OCI-LY1 (cell line): Measurements from ENCODE around the gene RXFP1.

Source experiments
- H2AFZ ChIP-seq: fragments of 200-600 bp; sonication (generic), shearing (Covaris generic); 2 replicates; pipeline ENCODE4 v1.6.0; 2014; ENCODE audit warnings: antibody characterized with exemption, mild to moderate bottlenecking, low read length
- H3F3A ChIP-seq: fragments of 200-600 bp; sonication (generic), shearing (Covaris generic); 2 replicates; pipeline ENCODE4 v1.6.0; 2014; ENCODE audit warnings: mild to moderate bottlenecking, antibody characterized with exemption, low read length, moderate library complexity; ENCODE audit not compliant: insufficient read depth
- H3K27ac ChIP-seq: fragments of 200-600 bp; sonication (generic); 2 replicates; pipeline ENCODE4 v1.5.1; 2014; ENCODE audit warnings: low read length, mixed run types, mild to moderate bottlenecking, low read depth; ENCODE audit not compliant: poor library complexity, severe bottlenecking
- H3K27me3 ChIP-seq: fragments of 200-600 bp; sonication (generic); 2 replicates; pipeline ENCODE4 v1.6.0; 2014; ENCODE audit warnings: antibody characterized with exemption, mild to moderate bottlenecking, low read length, moderate library complexity; ENCODE audit not compliant: insufficient read depth
- H3K36me3 ChIP-seq: fragments of 200-600 bp; sonication (generic); 2 replicates; pipeline ENCODE4 v1.6.1; 2014; ENCODE audit warnings: mild to moderate bottlenecking, antibody characterized with exemption, low read length, moderate library complexity, mixed read lengths; ENCODE audit not compliant: insufficient read depth
- H3K4me1 ChIP-seq: fragments of 200-600 bp; sonication (generic); 2 replicates; pipeline ENCODE4 v1.5.1; 2014; ENCODE audit warnings: mild to moderate bottlenecking, low read length, moderate library complexity; ENCODE audit not compliant: insufficient read depth, severe bottlenecking
- H3K4me2 ChIP-seq: fragments of 200-600 bp; sonication (generic), shearing (Covaris generic); 2 replicates; pipeline ENCODE4 v1.6.1; 2014; ENCODE audit warnings: low read length
- H3K4me3 ChIP-seq: fragments of 200-600 bp; sonication (generic); 2 replicates; pipeline ENCODE4 v1.5.1; 2014; ENCODE audit warnings: low read length, low read depth, mild to moderate bottlenecking, mixed read lengths; ENCODE audit not compliant: poor library complexity, severe bottlenecking
- H3K79me2 ChIP-seq: fragments of 200-600 bp; shearing (Covaris generic); 2 replicates; pipeline ENCODE4 v1.6.1; 2016; ENCODE audit warnings: mixed run types, low read length, mixed read lengths; ENCODE audit not compliant: insufficient read depth
- H3K9ac ChIP-seq: fragments of 200-600 bp; sonication (generic), shearing (Covaris generic); 2 replicates; pipeline ENCODE4 v1.6.1; 2014; ENCODE audit warnings: mild to moderate bottlenecking, low read length, mixed read lengths
- H3K9me2 ChIP-seq: fragments of 200-600 bp; sonication (generic), shearing (Covaris generic); 2 replicates; pipeline ENCODE4 v1.6.1; 2014; ENCODE audit warnings: low read depth, mild to moderate bottlenecking, low read length, mixed read lengths
- H3K9me3 ChIP-seq: fragments of 200-600 bp; shearing (Covaris generic); 2 replicates; pipeline ENCODE4 v1.6.1; 2014; ENCODE audit warnings: low read length, mixed read lengths
- H4K20me1 ChIP-seq: fragments of 200-600 bp; sonication (generic), shearing (Covaris generic); 2 replicates; pipeline ENCODE4 v1.6.0; 2016; ENCODE audit warnings: mild to moderate bottlenecking, low read length; ENCODE audit not compliant: insufficient read depth
- EZH2 ChIP-seq: fragments of 200-600 bp; sonication (generic), shearing (Covaris generic); IDR thresholded peaks from 2 replicates; pipeline ENCODE4 v1.8.0; 2017; ENCODE audit warnings: borderline replicate concordance, mixed run types, mild to moderate bottlenecking, antibody characterized with exemption, low read length, moderate library complexity, mixed read lengths
- TF ChIP-seq, protein P1 (sequence below): fragments of 200-600 bp; sonication (generic), shearing (Covaris generic); IDR thresholded peaks from 2 replicates; pipeline ENCODE4 v1.5.1; 2017; ENCODE audit warnings: mild to moderate bottlenecking, antibody characterized with exemption, low read length, moderate library complexity, mixed read lengths

Gene RXFP1

DNA sequence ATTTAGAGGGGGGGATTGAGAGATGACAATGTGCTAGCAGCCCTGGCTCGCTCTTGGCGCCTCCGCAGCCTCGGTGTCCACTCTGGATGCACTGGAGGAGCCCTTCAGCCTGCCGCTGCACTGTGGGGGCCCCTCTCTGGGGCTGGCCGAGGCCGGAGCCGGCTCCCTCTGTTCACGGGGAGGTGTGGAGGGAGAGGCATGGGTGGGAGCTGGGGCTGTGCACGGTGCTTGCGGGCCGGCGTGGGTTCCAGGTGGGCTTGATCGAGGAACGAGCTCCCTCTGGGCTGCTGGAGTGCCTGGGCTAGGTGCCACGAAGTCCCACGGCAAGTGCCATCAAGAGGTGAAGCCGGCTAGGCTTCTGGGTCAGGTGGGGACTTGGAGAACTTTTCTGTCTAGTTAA lies 143.1 kb downstream of the RXFP1 start:
- H3K27me3 ChIP-seq: no peaks in the 10 kb centered on the region
- H3K27ac ChIP-seq: no peak overlapping the region
- H3K36me3 ChIP-seq: no peaks in the 10 kb centered on the region
- H3K9me2 ChIP-seq: no peaks in the 10 kb centered on the region
- H4K20me1 ChIP-seq: no peaks in the 10 kb centered on the region
- no peak overlapping the region for H3K4me2 ChIP-seq
- H3K9ac ChIP-seq: no peak overlapping the region
- H3K9me3 ChIP-seq: no peaks in the 10 kb centered on the region
- H3K4me1 ChIP-seq: no peaks in the 10 kb centered on the region
- H2AFZ ChIP-seq: no peak overlapping the region
- TF ChIP-seq, protein P1, sequence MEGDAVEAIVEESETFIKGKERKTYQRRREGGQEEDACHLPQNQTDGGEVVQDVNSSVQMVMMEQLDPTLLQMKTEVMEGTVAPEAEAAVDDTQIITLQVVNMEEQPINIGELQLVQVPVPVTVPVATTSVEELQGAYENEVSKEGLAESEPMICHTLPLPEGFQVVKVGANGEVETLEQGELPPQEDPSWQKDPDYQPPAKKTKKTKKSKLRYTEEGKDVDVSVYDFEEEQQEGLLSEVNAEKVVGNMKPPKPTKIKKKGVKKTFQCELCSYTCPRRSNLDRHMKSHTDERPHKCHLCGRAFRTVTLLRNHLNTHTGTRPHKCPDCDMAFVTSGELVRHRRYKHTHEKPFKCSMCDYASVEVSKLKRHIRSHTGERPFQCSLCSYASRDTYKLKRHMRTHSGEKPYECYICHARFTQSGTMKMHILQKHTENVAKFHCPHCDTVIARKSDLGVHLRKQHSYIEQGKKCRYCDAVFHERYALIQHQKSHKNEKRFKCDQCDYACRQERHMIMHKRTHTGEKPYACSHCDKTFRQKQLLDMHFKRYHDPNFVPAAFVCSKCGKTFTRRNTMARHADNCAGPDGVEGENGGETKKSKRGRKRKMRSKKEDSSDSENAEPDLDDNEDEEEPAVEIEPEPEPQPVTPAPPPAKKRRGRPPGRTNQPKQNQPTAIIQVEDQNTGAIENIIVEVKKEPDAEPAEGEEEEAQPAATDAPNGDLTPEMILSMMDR: no peak
- no peak for TF ChIP-seq EZH2
- H3K4me3 ChIP-seq: no peak overlapping the region
- H3F3A ChIP-seq: no peaks in the 10 kb centered on the region
- peaks cover 9% of the 10 kb centered on the region; the same call in 1 of the 2 replicates for H3K79me2 ChIP-seq

DNA sequence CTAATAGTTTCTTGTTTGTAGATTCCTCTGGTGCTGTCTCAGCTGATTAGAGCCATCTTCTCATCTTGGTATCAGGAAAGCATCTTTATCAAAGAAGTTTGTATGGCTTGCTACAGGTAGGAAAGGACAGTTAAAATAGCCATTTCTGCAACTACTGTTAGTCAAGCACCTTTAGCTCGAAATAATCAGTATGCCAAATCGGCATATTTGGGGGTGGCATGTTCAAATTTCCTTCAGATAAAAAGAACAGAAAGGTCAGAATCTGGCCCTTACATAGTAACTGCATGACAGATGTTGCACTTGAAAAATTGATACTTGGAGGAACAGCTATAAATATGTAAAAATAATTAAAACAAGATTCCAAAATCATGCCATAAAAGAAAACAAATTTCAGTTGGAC lies 145.2 kb downstream of the RXFP1 start:
- Histone ChIP-seq H3K27me3 (no peaks in the 10 kb centered on the region), H2AFZ (no peak overlapping the region), H3K27ac (no peak overlapping the region), H3K9ac (no peak overlapping the region), H3F3A (no peaks in the 10 kb centered on the region), H3K36me3 (no peaks in the 10 kb centered on the region), H3K4me3 (no peak overlapping the region), H4K20me1 (no peaks in the 10 kb centered on the region), H3K4me2 (no peak overlapping the region), H3K4me1 (peaks cover 11% of the 10 kb centered on the region), H3K9me2 (no peaks in the 10 kb centered on the region), H3K79me2 (peaks cover 16% of the 10 kb centered on the region), H3K9me3 (no peaks in the 10 kb centered on the region)
- TF ChIP-seq, protein P1: no peak
- TF ChIP-seq EZH2: no peak

DNA sequence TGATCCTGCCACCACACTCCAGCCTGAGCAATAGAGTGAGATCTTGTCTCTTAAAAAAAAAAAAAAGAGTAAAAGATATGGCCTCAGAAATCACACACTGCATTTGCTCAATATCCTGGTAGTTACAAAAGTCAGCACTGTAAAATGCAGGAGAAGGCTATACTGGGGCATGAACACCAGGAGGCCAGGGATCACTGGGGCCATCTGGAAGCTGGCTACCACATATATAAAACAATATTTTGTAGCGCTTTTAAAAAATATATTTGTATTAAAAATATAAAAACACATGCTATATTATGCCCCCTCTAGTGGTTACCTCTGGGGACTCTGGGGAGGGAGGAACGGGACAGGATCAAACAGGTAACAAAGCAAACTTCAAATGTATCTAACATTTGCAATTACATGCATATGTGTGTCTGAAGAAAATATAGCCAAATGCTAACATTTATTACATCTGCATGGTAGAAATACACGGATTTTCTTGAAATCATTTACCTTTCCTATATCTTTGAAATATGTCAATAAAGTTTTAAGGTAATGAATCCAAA lies 146.0 kb downstream of the RXFP1 start:
- H3K9me3 ChIP-seq: no peaks in the 10 kb centered on the region
- peaks cover 13% of the 10 kb centered on the region for H3K4me1 ChIP-seq
- H3K27ac ChIP-seq: no peak overlapping the region
- TF ChIP-seq EZH2: no peak
- TF ChIP-seq, protein P1: peak; percentile 40
- H3K4me3 ChIP-seq: no peak overlapping the region
- H3K4me2 ChIP-seq: no peak overlapping the region
- no peaks in the 10 kb centered on the region for H3K36me3 ChIP-seq
- H3K79me2 ChIP-seq: peaks cover 16% of the 10 kb centered on the region
- H3F3A ChIP-seq: no peaks in the 10 kb centered on the region
- H3K9ac ChIP-seq: no peak overlapping the region
- no peak overlapping the region for H2AFZ ChIP-seq
- H3K27me3 ChIP-seq: no peaks in the 10 kb centered on the region
- no peaks in the 10 kb centered on the region for H3K9me2 ChIP-seq
- H4K20me1 ChIP-seq: no peaks in the 10 kb centered on the region
